Measurements from ENCODE around the gene POLE. TPM values are rescaled to one million over a fixed set of nuclear protein-coding genes. Genes with fewer than 3 reads are reported as not detected.

The POLE gene
- total and polyA plus RNA-seq, 9 of the 15 experiments (the other 6 are each of a cell fraction or from before 2014, with no cell fraction given): 2.4 to 154 (median 49.6) TPM

- TF ChIP-seq NR2C1 (IDR thresholded peaks at IDR 0.05): no peak
- no peak for TF ChIP-seq NR2C1 (tag; IDR thresholded peaks at IDR 0.05)
Measured at GRCh38 chr12:132615579-132616038, 71.5 kb downstream of the POLE start (continued).

- peaks cover 0 to 16% of the 10 kb centered on the region in 2 experiments; a peak in 2 of 5 replicates for H3K4me1 ChIP-seq (replicated peaks in 1 of 2; ENCODE audit: control insufficient read depth in 2 of 2, insufficient read depth in 2 of 2, low read length in 2 of 2)
- WGBS (ENCODE audit: insufficient coverage, low coverage, missing lambda C conversion rate): 6% methylated on average over 18 of the region's 18 CpGs
- DNase-seq (ENCODE audit: extremely low read depth in 1 of 4, low spot score in 3 of 4) (peak; percentile 77 to 90 (median 78)), ATAC-seq (peak; percentile 96), FAIRE-seq (peak; percentile 97)
- intact Hi-C loops (cut with micrococcal nuclease) (loop anchor here (1.0 kb wide), 2 partner anchors 15 to 200 kb away; no protein-coding TSS in a partner anchor), in situ Hi-C loops (cut with MboI) (no loop called here)
- peaks cover 19 to 25% of the 10 kb centered on the region in 2 experiments; a peak in 4 of 5 replicates for H3K27me3 ChIP-seq (ENCODE audit: control insufficient read depth in 2 of 2, insufficient read depth in 2 of 2, low read length in 2 of 2)
- no peak overlapping the region for H3K9ac ChIP-seq (ENCODE audit: insufficient read depth in 1 of 2, low read depth in 2 of 2, low read length in 2 of 2)
- no peaks in the 10 kb centered on the region for H3K79me2 ChIP-seq (ENCODE audit: control insufficient read depth, insufficient read depth, low read length)
- no peaks in the 10 kb centered on the region for H3K9me1 ChIP-seq (ENCODE audit: control insufficient read depth, insufficient read depth, low read length)
- H3K4me3 ChIP-seq: no peak overlapping the region
- H3K36me3 ChIP-seq (ENCODE audit: control insufficient read depth, insufficient read depth, low read length): no peaks in the 10 kb centered on the region
- H4K20me1 ChIP-seq (replicated peaks; ENCODE audit: control insufficient read depth, insufficient read depth, low read length): no peaks in the 10 kb centered on the region; the same call in 1 of the 2 replicates
- H2AFZ ChIP-seq (ENCODE audit: low read depth, low read length): peak overlapping the region; percentile 56; the same call in 1 of the 2 replicates
- H3K4me2 ChIP-seq (ENCODE audit: insufficient read depth, low read length): no peak overlapping the region; the same call in 1 of the 2 replicates
- ChIA-PET CTCF (ENCODE audit: low intra/inter-chr PET ratio) (interaction anchor here (1.3 to 2.1 kb wide), 2 partner anchors 14 to 200 kb away, joined by 9 to 17 read pairs; no protein-coding TSS in a partner anchor), POLR2A (interaction anchor here (0.5 to 1.5 kb wide), 8 partner anchors 9 to 277 kb away, joined by 3 to 5 read pairs (median 3); no protein-coding TSS in a partner anchor)
- no peak overlapping the region for H3K27ac ChIP-seq (ENCODE audit: extremely low read depth, low read depth, low read length)
- peaks cover 10% of the 10 kb centered on the region for H3K9me3 ChIP-seq (replicated peaks; ENCODE audit: control insufficient read depth, insufficient read depth, low read depth, low read length)
- BruUV-seq (replicated peaks): no TSS peak
- TF ChIP-seq ZEB2 (IDR thresholded peaks at IDR 0.05) (no peak), ZNF121 (CRISPR knock-in tag; conservative IDR thresholded peaks at IDR 0.05) (peak; percentile 43), E2F6 (IDR thresholded peaks at IDR 0.05; ENCODE audit: borderline replicate concordance in 1 of 2, extremely low read depth in 1 of 2, insufficient read depth in 1 of 2, insufficient read length in 1 of 2, low read depth in 1 of 2, low read length in 1 of 2, poor library complexity in 1 of 2, severe bottlenecking in 1 of 2) (peak; percentile 41 to 87), BHLHE40 (IDR thresholded peaks at IDR 0.05; ENCODE audit: low read length) (0 out of 2 replicates have a peak, but pooled peaks have one; percentile 56), RB1 (IDR thresholded peaks at IDR 0.05; ENCODE audit: low read depth) (no peak; the same call in 1 of the 2 replicates), TAF7 (tag; IDR thresholded peaks at IDR 0.05) (no peak), JUND (IDR thresholded peaks at IDR 0.05; ENCODE audit: borderline replicate concordance, low read depth, low read length) (0 out of 2 replicates have a peak, but pooled peaks have one; percentile 30), JUND (tag; IDR thresholded peaks at IDR 0.05; ENCODE audit: borderline replicate concordance, low read depth, low read length) (no peak)
Measured at GRCh38 chr12:132614861-132615578, 72.1 kb downstream of the POLE start.
